DMS 273 (cell line): ENCODE measurements around the gene SPOCK1.

ENCODE experiments used
- DNase-seq: peaks from one replicate; lab custom pipeline; 2025; ENCODE audit not compliant: unreplicated experiment; lab: John Stamatoyannopoulos, UW

Gene SPOCK1

GRCh38 chr5:137335493-137335892, 163.6 kb downstream of the SPOCK1 start:
- no peak for DNase-seq

- no peak for DNase-seq
These were observed 165.2 kb downstream of the SPOCK1 start for GRCh38 chr5:137333928-137334327.

GRCh38 chr5:137333475-137333874, 165.7 kb downstream of the SPOCK1 start:
- DNase-seq, result no peak

- no peak for DNase-seq
These were observed 166.8 kb downstream of the SPOCK1 start for GRCh38 chr5:137332296-137332695.

- DNase-seq, result no peak
These were observed 169.4 kb downstream of the SPOCK1 start for GRCh38 chr5:137329586-137330296.

- no peak for DNase-seq
These were observed 170.1 kb downstream of the SPOCK1 start for GRCh38 chr5:137328991-137329390.

GRCh38 chr5:137328463-137328862, 170.7 kb downstream of the SPOCK1 start:
- DNase-seq, result no peak

- no peak for DNase-seq
These were observed 173.4 kb downstream of the SPOCK1 start for GRCh38 chr5:137325721-137326120.

GRCh38 chr5:137320056-137321045, 178.8 kb downstream of the SPOCK1 start:
- peak; percentile 72 for DNase-seq

GRCh38 chr5:137318027-137318426, 181.1 kb downstream of the SPOCK1 start:
- no peak for DNase-seq

- DNase-seq, result no peak
These were observed 182.8 kb downstream of the SPOCK1 start for GRCh38 chr5:137316346-137316736.

GRCh38 chr5:137315534-137316345, 183.4 kb downstream of the SPOCK1 start:
- no peak for DNase-seq

- no peak for DNase-seq
These were observed 184.0 kb downstream of the SPOCK1 start for GRCh38 chr5:137315109-137315508.

- no peak for DNase-seq
These were observed 185.5 kb downstream of the SPOCK1 start for GRCh38 chr5:137313526-137314175.

- DNase-seq, result no peak
These were observed 187.1 kb downstream of the SPOCK1 start for GRCh38 chr5:137312011-137312410.

GRCh38 chr5:137310051-137310730, 188.9 kb downstream of the SPOCK1 start:
- no peak for DNase-seq

GRCh38 chr5:137309290-137309689, 189.8 kb downstream of the SPOCK1 start:
- DNase-seq, result no peak

- no peak for DNase-seq
These were observed 190.8 kb downstream of the SPOCK1 start for GRCh38 chr5:137308311-137308710.

GRCh38 chr5:137306903-137307302, 192.2 kb downstream of the SPOCK1 start:
- DNase-seq, result no peak

GRCh38 chr5:137305971-137306602, 193.0 kb downstream of the SPOCK1 start:
- DNase-seq, result no peak
